ENCODE data around the gene ATP2B2. TPM values are rescaled to one million over a fixed set of nuclear protein-coding genes. Genes with fewer than 3 reads are reported as not detected.

ATP2B2 gene
- polyA plus RNA-seq, 3 donors from 2014 or later = not detected

GRCh38 chr3:10360478-10360877 lies 144.9 kb downstream of the ATP2B2 start:
- DNase-seq = no peak
- H3K36me3 Mint-ChIP-seq = no peaks in the 10 kb centered on the region
- no peaks in the 10 kb centered on the region for H3K9me3 Mint-ChIP-seq
- H3K27ac Mint-ChIP-seq = no peak overlapping the region
- peaks cover 0 to 7% (median 3%) of the 10 kb centered on the region in 3 donors for H3K27me3 Mint-ChIP-seq (ENCODE audit: low read depth in 3 of 3)
- H3K4me1 Mint-ChIP-seq = no peaks in the 10 kb centered on the region
- H3K4me3 Mint-ChIP-seq = no peak overlapping the region

- DNase-seq = no peak
Observed at GRCh38 chr3:10359761-10360161, 145.6 kb downstream of the ATP2B2 start.

DNA sequence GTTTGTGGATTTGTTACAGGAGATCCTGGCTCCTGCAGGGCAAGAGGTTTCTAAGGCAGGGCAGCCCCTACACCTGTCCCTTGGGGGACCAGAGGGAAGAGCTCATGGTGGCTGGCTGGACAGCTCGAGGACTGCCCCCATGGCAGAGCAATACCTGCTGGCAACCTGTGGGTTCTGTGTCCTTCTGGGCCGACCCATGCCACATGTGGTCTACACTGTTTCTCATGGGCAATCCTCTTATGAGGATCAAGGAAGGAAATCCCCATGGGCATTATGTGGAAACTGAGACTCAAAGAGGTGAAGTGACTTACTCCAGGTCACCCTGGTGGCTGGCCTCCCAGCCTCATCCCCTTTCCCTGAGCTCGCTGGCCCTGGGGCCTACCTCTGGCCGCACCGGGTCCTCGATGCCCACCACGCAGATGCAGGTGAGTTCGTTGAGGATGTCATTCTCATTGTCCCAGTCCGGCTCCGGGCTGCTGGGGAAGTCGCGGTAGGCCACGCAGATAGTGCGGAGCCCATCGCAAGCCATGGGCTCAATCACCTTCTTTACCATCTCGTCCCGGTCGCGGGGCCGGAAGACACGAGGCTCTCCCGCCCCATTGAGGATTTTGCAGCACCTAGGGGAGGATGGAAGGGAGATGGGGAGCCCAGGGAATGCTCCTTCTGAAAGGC lies 146.9 kb downstream of the ATP2B2 start:
- peaks cover 0 to 7% (median 6%) of the 10 kb centered on the region in 3 donors for H3K27me3 Mint-ChIP-seq (ENCODE audit: low read depth in 3 of 3)
- DNase-seq = no peak
- no peak overlapping the region for H3K27ac Mint-ChIP-seq
- no peaks in the 10 kb centered on the region for H3K36me3 Mint-ChIP-seq
- no peaks in the 10 kb centered on the region for H3K4me1 Mint-ChIP-seq
- no peaks in the 10 kb centered on the region for H3K9me3 Mint-ChIP-seq
- no peak overlapping the region for H3K4me3 Mint-ChIP-seq

More at GRCh38 chr3:10359761-10360161, 145.6 kb downstream of the ATP2B2 start:
- no peak overlapping the region for H3K27ac Mint-ChIP-seq
- H3K9me3 Mint-ChIP-seq = no peaks in the 10 kb centered on the region
- H3K4me3 Mint-ChIP-seq = no peak overlapping the region
- H3K27me3 Mint-ChIP-seq (ENCODE audit: low read depth in 3 of 3) = peaks cover 0 to 7% (median 6%) of the 10 kb centered on the region in 3 donors
- H3K4me1 Mint-ChIP-seq = no peaks in the 10 kb centered on the region
- no peaks in the 10 kb centered on the region for H3K36me3 Mint-ChIP-seq

- Mint-ChIP-seq H3K4me1 (no peaks in the 10 kb centered on the region), H3K27ac (no peak overlapping the region), H3K4me3 (no peak overlapping the region), H3K9me3 (no peaks in the 10 kb centered on the region), H3K36me3 (no peaks in the 10 kb centered on the region), H3K27me3 (ENCODE audit: low read depth in 3 of 3) (peaks cover 0 to 11% (median 6%) of the 10 kb centered on the region in 3 donors)
- no peak for DNase-seq
Observed at GRCh38 chr3:10357592-10358308, 147.6 kb downstream of the ATP2B2 start.

GRCh38 chr3:10357095-10357494 lies 148.3 kb downstream of the ATP2B2 start:
- no peaks in the 10 kb centered on the region for H3K4me1 Mint-ChIP-seq
- no peaks in the 10 kb centered on the region for H3K9me3 Mint-ChIP-seq
- no peak overlapping the region for H3K4me3 Mint-ChIP-seq
- H3K27ac Mint-ChIP-seq = no peak overlapping the region
- H3K27me3 Mint-ChIP-seq (ENCODE audit: low read depth in 3 of 3) = peaks cover 0 to 16% (median 6%) of the 10 kb centered on the region in 3 donors
- no peak for DNase-seq
- no peaks in the 10 kb centered on the region for H3K36me3 Mint-ChIP-seq

GRCh38 chr3:10356461-10356981 lies 148.9 kb downstream of the ATP2B2 start:
- Mint-ChIP-seq H3K36me3 (no peaks in the 10 kb centered on the region), H3K4me1 (no peaks in the 10 kb centered on the region), H3K9me3 (no peaks in the 10 kb centered on the region), H3K27me3 (ENCODE audit: low read depth in 3 of 3) (peaks cover 1 to 16% (median 6%) of the 10 kb centered on the region in 3 donors), H3K4me3 (no peak overlapping the region), H3K27ac (no peak overlapping the region)
- no peak for DNase-seq

DNA sequence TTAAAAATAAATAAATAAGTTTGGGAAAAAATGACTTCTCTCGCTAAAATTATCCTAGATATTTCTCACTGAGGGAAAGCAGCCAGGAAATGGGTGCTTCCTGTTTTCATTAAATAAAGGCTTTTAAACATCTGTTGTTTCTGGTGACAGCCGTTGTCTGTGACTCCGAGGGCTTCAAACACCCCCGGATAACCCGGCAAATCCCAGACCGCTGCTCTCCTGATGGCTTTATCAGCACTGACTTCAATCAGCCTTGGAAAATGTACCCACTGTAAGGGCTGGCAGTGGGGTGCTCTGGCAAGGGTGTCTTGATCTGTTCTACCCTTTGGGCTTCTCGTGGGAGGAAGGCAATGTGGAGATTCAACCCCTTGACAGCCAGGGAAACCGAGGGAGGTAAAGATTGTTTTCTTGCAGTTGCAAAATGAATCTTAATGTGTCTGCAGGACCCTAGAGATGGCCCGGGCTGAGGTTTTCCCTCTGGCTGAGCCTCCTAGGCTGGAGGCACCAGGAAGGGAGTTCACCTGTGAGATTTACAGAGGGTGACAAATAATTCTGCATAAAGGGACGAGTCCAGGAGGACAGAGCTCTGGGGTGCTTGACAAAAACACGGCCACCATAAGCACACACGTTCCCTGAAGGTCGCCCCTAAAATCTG lies 150.9 kb downstream of the ATP2B2 start:
- Mint-ChIP-seq H3K4me1 (no peaks in the 10 kb centered on the region), H3K27me3 (ENCODE audit: low read depth in 3 of 3) (peaks cover 1 to 12% (median 6%) of the 10 kb centered on the region in 3 donors), H3K4me3 (no peak overlapping the region), H3K9me3 (no peaks in the 10 kb centered on the region), H3K27ac (no peak overlapping the region), H3K36me3 (no peaks in the 10 kb centered on the region)
- DNase-seq = no peak

- H3K27me3 Mint-ChIP-seq (ENCODE audit: low read depth in 3 of 3) = peaks cover 1 to 12% (median 6%) of the 10 kb centered on the region in 3 donors
- no peak overlapping the region for H3K27ac Mint-ChIP-seq
- H3K4me3 Mint-ChIP-seq = no peak overlapping the region
- H3K36me3 Mint-ChIP-seq = no peaks in the 10 kb centered on the region
- no peaks in the 10 kb centered on the region for H3K9me3 Mint-ChIP-seq
- no peaks in the 10 kb centered on the region for H3K4me1 Mint-ChIP-seq
- no peak for DNase-seq
Observed at GRCh38 chr3:10353661-10354360, 151.6 kb downstream of the ATP2B2 start.

GRCh38 chr3:10353160-10353559 lies 152.2 kb downstream of the ATP2B2 start:
- Mint-ChIP-seq H3K4me1 (no peaks in the 10 kb centered on the region), H3K27ac (no peak overlapping the region), H3K36me3 (no peaks in the 10 kb centered on the region), H3K27me3 (ENCODE audit: low read depth in 3 of 3) (peaks cover 1 to 12% (median 6%) of the 10 kb centered on the region in 3 donors), H3K9me3 (no peaks in the 10 kb centered on the region), H3K4me3 (no peak overlapping the region)
- DNase-seq = no peak

DNA sequence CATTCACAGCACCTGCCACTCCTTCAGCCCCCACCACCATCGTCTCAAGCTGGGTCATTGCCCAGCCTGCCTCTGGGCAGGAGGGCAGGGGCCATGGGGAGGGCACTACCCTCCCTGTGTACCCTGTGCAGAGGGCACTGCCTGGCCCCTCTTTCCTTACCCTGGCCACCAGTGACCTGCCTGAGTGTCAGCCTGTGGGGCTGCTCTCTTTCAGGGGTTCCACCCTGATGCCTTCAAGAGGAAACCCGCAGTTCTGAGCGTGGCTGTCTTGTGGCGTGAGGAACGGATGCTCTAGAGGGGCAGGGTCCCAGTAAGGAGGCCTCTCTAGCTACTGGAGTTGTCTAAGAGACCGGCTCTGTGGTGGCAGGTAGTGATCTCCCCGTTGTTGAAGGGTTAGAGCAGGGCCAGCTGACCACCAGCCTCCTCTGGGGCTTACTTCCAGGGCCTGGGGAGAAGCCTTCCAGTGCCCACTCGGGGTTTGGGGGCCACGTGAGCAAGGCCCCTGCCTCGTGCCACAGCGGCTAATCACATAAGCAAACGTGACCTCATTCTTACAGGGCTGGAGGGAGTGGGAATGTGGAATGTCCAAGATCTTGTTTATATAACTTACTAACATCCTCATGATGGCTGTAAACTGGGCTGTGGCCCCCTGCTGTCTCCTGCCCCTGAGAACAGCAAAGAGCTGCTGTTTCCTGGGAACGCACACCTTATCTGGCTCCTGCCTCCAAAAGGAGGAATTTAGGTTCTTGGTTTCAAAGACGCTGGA lies 153.1 kb downstream of the ATP2B2 start:
- no peak for DNase-seq

GRCh38 chr3:10351013-10351735 lies 154.2 kb downstream of the ATP2B2 start:
- no peak for DNase-seq
- Mint-ChIP-seq H3K36me3 (no peaks in the 10 kb centered on the region), H3K9me3 (no peaks in the 10 kb centered on the region), H3K4me3 (no peak overlapping the region), H3K27me3 (ENCODE audit: low read depth in 3 of 3) (peaks cover 1 to 9% (median 2%) of the 10 kb centered on the region in 3 donors), H3K4me1 (no peaks in the 10 kb centered on the region), H3K27ac (no peak overlapping the region)

More for the DNA sequence above, 153.1 kb downstream of the ATP2B2 start:
- no peaks in the 10 kb centered on the region for H3K36me3 Mint-ChIP-seq
- peaks cover 1 to 12% (median 2%) of the 10 kb centered on the region in 3 donors for H3K27me3 Mint-ChIP-seq (ENCODE audit: low read depth in 3 of 3)
- no peaks in the 10 kb centered on the region for H3K9me3 Mint-ChIP-seq
- no peak overlapping the region for H3K27ac Mint-ChIP-seq
- no peak overlapping the region for H3K4me3 Mint-ChIP-seq
- H3K4me1 Mint-ChIP-seq = no peaks in the 10 kb centered on the region

- no peaks in the 10 kb centered on the region for H3K9me3 Mint-ChIP-seq
- no peaks in the 10 kb centered on the region for H3K36me3 Mint-ChIP-seq
- H3K4me1 Mint-ChIP-seq = no peaks in the 10 kb centered on the region
- DNase-seq = no peak
- peaks cover 1 to 9% (median 2%) of the 10 kb centered on the region in 3 donors for H3K27me3 Mint-ChIP-seq (ENCODE audit: low read depth in 3 of 3)
- no peak overlapping the region for H3K4me3 Mint-ChIP-seq
- no peak overlapping the region for H3K27ac Mint-ChIP-seq
Observed at GRCh38 chr3:10350324-10350985, 154.9 kb downstream of the ATP2B2 start.

Data from immature natural killer cell (primary cell).